Measurements from ENCODE around the gene CBFA2T2. TPM values are rescaled to one million over a fixed set of nuclear protein-coding genes. Genes with fewer than 3 reads are reported as not detected.

CBFA2T2 gene
- total RNA-seq, 1 experiment from 2014 or later = 20.0 TPM

DNA sequence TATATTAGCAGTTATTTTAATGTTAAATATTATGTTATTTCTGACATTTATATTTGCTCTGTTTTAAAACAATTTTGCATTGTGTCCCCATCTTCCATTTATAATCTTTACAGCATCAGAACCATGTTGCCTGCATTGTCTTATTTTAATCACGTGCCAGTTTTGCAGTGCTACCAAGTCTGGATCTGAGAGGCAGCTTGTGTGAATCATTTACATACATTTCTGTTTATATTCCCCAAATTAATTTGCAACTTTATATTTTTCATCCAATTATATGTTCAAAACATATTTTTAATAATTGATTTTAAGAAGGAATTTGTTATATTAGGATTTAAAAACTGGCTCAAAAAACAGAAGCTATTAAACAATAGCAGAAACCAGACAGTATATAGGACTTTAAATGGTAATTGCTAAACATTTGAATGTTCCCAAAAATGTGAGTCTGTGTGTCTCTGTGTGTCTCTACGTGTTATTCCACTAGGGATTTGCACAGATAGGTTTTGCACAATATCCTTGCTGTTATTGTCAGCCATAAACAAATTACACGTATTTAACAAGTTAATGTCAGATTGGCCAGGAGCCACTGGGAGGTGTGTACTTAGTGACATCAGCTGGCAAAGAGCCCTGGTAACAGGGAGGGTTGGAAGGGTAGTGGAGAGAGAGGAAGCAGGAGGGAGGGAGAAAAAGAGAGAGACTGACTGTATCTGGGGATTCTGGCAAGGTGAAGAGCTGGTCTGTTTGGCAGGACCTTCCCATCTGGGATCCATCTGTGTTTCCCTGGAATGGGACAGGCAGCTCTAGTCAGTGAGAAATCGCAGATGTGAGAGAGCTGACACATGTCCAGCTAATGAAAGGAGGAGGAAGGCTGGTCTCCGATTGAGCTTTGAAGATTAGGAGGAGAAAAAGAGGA lies 72.1 kb downstream of the CBFA2T2 start:
- Histone ChIP-seq H3K27ac (no peak overlapping the region), H3F3A (ENCODE audit: insufficient read depth, low read depth) (no peaks in the 10 kb centered on the region), H2AFZ (no peak overlapping the region), H3K9me3 (ENCODE audit: insufficient read depth, low read depth) (no peaks in the 10 kb centered on the region), H3K9me2 (ENCODE audit: insufficient read depth) (no peaks in the 10 kb centered on the region), H3K4me2 (no peak overlapping the region), H3K27me3 (ENCODE audit: insufficient read depth, low read depth) (no peaks in the 10 kb centered on the region), H4K20me1 (ENCODE audit: insufficient read depth) (no peaks in the 10 kb centered on the region), H3K79me2 (ENCODE audit: low read depth) (no peaks in the 10 kb centered on the region), H3K4me1 (replicated peaks; ENCODE audit: insufficient read depth) (peaks cover 9% of the 10 kb centered on the region; the same call in 1 of the 2 replicates), H3K36me3 (ENCODE audit: low read depth) (no peaks in the 10 kb centered on the region), H3K4me3 (no peak overlapping the region)
- DNase-seq = peak; percentile 39 to 51
- ChIA-PET POLR2A (ENCODE audit: unreplicated experiment) (interaction anchor here (0.5 to 0.7 kb wide), 5 partner anchors 18 to 121 kb away, joined by 3 to 6 read pairs (median 4); partner anchors contain the start of gene CBFA2T2), CTCF (interaction anchor here (0.6 kb wide), 1 partner anchor 508 kb away, joined by 3 read pairs; no protein-coding TSS in a partner anchor)
- no TSS peak for BruUV-seq (replicated peaks)
- TF ChIP-seq, protein P1, sequence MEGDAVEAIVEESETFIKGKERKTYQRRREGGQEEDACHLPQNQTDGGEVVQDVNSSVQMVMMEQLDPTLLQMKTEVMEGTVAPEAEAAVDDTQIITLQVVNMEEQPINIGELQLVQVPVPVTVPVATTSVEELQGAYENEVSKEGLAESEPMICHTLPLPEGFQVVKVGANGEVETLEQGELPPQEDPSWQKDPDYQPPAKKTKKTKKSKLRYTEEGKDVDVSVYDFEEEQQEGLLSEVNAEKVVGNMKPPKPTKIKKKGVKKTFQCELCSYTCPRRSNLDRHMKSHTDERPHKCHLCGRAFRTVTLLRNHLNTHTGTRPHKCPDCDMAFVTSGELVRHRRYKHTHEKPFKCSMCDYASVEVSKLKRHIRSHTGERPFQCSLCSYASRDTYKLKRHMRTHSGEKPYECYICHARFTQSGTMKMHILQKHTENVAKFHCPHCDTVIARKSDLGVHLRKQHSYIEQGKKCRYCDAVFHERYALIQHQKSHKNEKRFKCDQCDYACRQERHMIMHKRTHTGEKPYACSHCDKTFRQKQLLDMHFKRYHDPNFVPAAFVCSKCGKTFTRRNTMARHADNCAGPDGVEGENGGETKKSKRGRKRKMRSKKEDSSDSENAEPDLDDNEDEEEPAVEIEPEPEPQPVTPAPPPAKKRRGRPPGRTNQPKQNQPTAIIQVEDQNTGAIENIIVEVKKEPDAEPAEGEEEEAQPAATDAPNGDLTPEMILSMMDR (conservative IDR thresholded peaks at IDR 0.05) = no peak
- no peak for TF ChIP-seq EZH2 (IDR thresholded peaks at IDR 0.05; ENCODE audit: low read depth)
- intact Hi-C loops (cut with micrococcal nuclease; ENCODE audit: unreplicated experiment) = no loop called here

DNA sequence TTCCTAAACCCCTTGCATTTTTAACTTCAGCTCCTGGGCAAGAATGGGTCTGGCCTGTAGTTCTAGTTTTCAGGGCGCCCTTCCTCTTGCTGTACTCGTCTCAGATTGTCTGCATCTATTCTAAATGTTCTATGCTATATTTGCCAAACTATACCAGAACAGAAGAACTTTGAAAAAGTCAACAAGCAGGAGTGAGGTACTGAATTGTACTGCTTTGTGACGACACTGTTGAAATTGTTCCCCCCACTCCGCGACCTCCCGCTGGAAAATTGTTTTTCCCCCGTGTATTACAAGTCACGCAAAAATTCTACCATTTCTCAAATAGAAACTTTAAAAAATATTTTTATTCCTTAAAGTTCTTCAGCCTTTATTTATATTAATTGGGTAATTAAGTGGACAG lies 73.9 kb downstream of the CBFA2T2 start:
- Histone ChIP-seq H3K9me3 (ENCODE audit: insufficient read depth, low read depth) (no peaks in the 10 kb centered on the region), H3K4me2 (no peak overlapping the region), H3K27me3 (ENCODE audit: insufficient read depth, low read depth) (no peaks in the 10 kb centered on the region), H2AFZ (no peak overlapping the region), H3K79me2 (ENCODE audit: low read depth) (no peaks in the 10 kb centered on the region), H3K4me1 (replicated peaks; ENCODE audit: insufficient read depth) (peaks cover 9% of the 10 kb centered on the region; the same call in 1 of the 2 replicates), H3K4me3 (no peak overlapping the region), H3K36me3 (ENCODE audit: low read depth) (no peaks in the 10 kb centered on the region), H3K9me2 (ENCODE audit: insufficient read depth) (no peaks in the 10 kb centered on the region), H4K20me1 (ENCODE audit: insufficient read depth) (no peaks in the 10 kb centered on the region), H3F3A (ENCODE audit: insufficient read depth, low read depth) (no peaks in the 10 kb centered on the region), H3K27ac (no peak overlapping the region)
- DNase-seq = no peak
- ChIA-PET POLR2A (ENCODE audit: unreplicated experiment) (no interaction called here), CTCF (no interaction called here)
- no peak for TF ChIP-seq EZH2 (IDR thresholded peaks at IDR 0.05; ENCODE audit: low read depth)
- TF ChIP-seq, protein P1 (conservative IDR thresholded peaks at IDR 0.05) = no peak
- BruUV-seq (replicated peaks) = no TSS peak
- intact Hi-C loops (cut with micrococcal nuclease; ENCODE audit: unreplicated experiment) = no loop called here

DNA sequence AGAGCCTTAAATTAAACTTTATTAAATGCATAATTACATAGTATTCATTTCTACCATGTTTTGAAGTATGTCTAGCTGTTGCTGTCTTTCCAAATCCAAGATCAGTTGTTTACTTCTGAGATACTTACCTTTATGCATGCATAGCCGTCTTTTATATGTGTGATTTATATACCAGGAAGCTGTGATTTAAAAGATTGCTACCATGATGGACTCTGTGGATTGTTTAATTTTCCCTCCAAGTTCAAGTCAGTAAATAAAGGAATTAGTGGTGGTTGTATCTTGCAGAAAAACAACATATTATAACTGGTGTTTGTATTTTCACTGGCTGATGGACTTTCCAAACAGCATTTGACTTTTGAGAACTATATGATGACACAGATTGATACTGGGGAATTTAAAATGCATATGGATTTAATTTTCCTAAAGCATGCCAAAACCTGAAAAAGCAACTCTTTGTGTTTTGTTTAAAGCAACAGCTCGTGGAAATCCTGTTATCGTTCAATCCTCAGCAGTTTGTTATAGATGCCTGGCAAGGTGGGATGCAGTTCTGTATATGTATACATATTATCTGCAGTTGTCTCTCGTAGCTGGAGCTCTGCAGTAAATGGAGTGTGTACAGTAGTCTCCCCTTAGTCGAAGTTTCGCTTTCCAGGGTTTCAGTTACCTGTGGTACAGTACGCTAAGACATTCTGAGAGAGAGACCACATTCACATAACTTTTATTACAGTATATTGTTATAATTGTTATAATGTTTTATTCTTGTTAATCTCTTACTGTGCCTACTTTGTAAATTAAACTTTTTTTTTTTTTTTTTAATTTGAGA lies 77.1 kb downstream of the CBFA2T2 start:
- Histone ChIP-seq H3K9me2 (ENCODE audit: insufficient read depth) (no peaks in the 10 kb centered on the region), H3K4me2 (no peak overlapping the region), H3K4me3 (no peak overlapping the region), H3K9me3 (ENCODE audit: insufficient read depth, low read depth) (no peaks in the 10 kb centered on the region), H3K27ac (no peak overlapping the region), H3K79me2 (ENCODE audit: low read depth) (no peaks in the 10 kb centered on the region), H2AFZ (no peak overlapping the region), H3K27me3 (ENCODE audit: insufficient read depth, low read depth) (no peaks in the 10 kb centered on the region), H3F3A (ENCODE audit: insufficient read depth, low read depth) (no peaks in the 10 kb centered on the region), H3K36me3 (ENCODE audit: low read depth) (no peaks in the 10 kb centered on the region), H4K20me1 (ENCODE audit: insufficient read depth) (no peaks in the 10 kb centered on the region; the same call in 1 of the 2 replicates), H3K4me1 (replicated peaks; ENCODE audit: insufficient read depth) (0 out of 2 replicates have a peak, but pooled peaks cover under 1% of the 10 kb centered on the region)
- TF ChIP-seq EZH2 (IDR thresholded peaks at IDR 0.05; ENCODE audit: low read depth) = no peak
- TF ChIP-seq, protein P1 (conservative IDR thresholded peaks at IDR 0.05) = no peak
- intact Hi-C loops (cut with micrococcal nuclease; ENCODE audit: unreplicated experiment) = no loop called here
- DNase-seq = no peak
- POLR2A ChIA-PET (ENCODE audit: unreplicated experiment) = no interaction called here
- no TSS peak for BruUV-seq (replicated peaks)
- CTCF ChIA-PET = interaction anchor here (0.6 to 0.7 kb wide), 2 partner anchors 143 to 558 kb away, joined by 3 to 4 read pairs; no protein-coding TSS in a partner anchor
